ENCODE data around the gene IGFBP2.

The IGFBP2 gene

DNA sequence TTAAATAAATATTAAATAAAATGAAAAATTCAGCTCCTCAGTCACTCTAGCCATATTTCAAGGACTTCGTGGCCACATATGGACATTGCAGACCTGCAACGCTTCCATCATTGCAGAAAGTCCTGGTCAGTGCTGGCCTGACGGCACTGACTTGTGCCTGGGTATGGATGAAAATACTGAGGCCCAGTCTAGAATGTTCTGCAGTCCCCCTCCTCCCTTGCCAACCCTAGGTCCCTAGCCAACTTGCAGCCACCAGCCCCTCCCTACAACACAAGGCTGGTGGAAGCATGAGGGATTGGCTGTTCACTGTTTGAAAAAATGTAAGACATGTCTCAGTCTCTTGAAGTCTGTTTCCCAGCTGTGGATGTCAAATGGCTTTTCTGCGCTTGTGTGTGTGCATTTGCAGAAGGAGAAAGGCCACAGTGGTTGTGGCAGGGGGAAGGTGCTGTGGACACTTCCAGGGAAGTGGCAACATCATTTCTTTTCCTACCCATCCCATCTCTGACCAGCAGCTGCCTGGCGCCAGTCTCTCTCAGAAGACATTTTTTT is 52.2 kb downstream of the IGFBP2 start:
- peaks cover 11% of the 10 kb centered on the region for H3K4me1 ChIP-seq (ENCODE audit: insufficient read depth, poor library complexity, severe bottlenecking)
- TF ChIP-seq, protein P1, sequence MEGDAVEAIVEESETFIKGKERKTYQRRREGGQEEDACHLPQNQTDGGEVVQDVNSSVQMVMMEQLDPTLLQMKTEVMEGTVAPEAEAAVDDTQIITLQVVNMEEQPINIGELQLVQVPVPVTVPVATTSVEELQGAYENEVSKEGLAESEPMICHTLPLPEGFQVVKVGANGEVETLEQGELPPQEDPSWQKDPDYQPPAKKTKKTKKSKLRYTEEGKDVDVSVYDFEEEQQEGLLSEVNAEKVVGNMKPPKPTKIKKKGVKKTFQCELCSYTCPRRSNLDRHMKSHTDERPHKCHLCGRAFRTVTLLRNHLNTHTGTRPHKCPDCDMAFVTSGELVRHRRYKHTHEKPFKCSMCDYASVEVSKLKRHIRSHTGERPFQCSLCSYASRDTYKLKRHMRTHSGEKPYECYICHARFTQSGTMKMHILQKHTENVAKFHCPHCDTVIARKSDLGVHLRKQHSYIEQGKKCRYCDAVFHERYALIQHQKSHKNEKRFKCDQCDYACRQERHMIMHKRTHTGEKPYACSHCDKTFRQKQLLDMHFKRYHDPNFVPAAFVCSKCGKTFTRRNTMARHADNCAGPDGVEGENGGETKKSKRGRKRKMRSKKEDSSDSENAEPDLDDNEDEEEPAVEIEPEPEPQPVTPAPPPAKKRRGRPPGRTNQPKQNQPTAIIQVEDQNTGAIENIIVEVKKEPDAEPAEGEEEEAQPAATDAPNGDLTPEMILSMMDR (IDR thresholded peaks at IDR 0.05; ENCODE audit: poor library complexity, severe bottlenecking) = no peak
- no peaks in the 10 kb centered on the region for H3K9me3 ChIP-seq (ENCODE audit: severe bottlenecking)
- H3K36me3 ChIP-seq (ENCODE audit: low read depth) = no peaks in the 10 kb centered on the region
- no peak overlapping the region for H3K4me3 ChIP-seq (ENCODE audit: severe bottlenecking)
- H3K27me3 ChIP-seq (ENCODE audit: insufficient read depth, poor library complexity, severe bottlenecking) = no peaks in the 10 kb centered on the region
- no peak overlapping the region for H3K27ac ChIP-seq (ENCODE audit: poor library complexity, severe bottlenecking)
- no peak for ATAC-seq (ENCODE audit: low read depth)
- DNase-seq (ENCODE audit: low spot score) = no peak

DNA sequence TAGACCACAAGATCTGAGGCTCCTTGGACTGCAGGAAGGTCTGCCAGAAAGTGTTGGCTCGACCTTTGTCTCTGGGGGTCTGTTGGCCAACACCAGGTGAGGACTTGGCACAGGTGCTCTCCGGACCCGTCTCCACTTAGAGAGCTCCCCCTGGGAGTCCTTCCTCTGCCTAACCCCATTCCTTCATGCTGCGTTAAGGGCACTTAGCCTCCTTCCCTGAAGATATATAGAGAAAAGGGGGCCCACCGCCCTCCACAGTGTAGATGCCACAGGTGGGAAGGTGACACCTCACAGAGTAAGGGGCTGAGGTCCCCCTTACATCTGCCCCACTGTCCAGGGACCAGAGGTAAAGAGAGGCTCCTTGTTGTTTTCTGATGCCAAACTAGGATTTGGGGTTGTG is 53.9 kb downstream of the IGFBP2 start:
- Histone ChIP-seq H3K9me3 (ENCODE audit: severe bottlenecking) (no peaks in the 10 kb centered on the region), H3K27me3 (ENCODE audit: insufficient read depth, poor library complexity, severe bottlenecking) (no peaks in the 10 kb centered on the region), H3K27ac (ENCODE audit: poor library complexity, severe bottlenecking) (no peak overlapping the region), H3K36me3 (ENCODE audit: low read depth) (no peaks in the 10 kb centered on the region), H3K4me3 (ENCODE audit: severe bottlenecking) (no peak overlapping the region), H3K4me1 (ENCODE audit: insufficient read depth, poor library complexity, severe bottlenecking) (peaks cover 12% of the 10 kb centered on the region)
- no peak for DNase-seq (ENCODE audit: low spot score)
- TF ChIP-seq, protein P1 (IDR thresholded peaks at IDR 0.05; ENCODE audit: poor library complexity, severe bottlenecking) = no peak
- ATAC-seq (ENCODE audit: low read depth) = no peak

DNA sequence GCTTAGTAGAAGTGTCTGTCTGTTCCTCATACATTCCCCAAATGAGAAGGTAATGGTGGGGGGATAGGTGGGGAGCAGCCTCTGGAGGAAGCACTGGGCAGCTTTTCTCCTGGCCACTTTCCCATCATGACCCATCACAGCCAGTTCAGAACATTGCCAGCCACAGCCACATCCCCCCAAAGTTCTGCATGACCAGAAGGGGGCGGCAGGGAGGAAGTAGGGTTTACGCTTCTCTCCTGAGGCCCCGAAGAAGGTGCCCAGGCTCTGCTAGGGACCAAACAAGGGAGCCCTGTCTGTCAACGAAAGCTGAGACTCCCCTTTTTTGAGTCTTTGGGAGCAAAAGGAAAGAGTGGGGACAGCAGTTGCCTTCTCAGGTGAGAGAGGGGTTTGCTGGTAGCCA is 54.4 kb downstream of the IGFBP2 start:
- H3K4me3 ChIP-seq (ENCODE audit: severe bottlenecking) = no peak overlapping the region

DNA sequence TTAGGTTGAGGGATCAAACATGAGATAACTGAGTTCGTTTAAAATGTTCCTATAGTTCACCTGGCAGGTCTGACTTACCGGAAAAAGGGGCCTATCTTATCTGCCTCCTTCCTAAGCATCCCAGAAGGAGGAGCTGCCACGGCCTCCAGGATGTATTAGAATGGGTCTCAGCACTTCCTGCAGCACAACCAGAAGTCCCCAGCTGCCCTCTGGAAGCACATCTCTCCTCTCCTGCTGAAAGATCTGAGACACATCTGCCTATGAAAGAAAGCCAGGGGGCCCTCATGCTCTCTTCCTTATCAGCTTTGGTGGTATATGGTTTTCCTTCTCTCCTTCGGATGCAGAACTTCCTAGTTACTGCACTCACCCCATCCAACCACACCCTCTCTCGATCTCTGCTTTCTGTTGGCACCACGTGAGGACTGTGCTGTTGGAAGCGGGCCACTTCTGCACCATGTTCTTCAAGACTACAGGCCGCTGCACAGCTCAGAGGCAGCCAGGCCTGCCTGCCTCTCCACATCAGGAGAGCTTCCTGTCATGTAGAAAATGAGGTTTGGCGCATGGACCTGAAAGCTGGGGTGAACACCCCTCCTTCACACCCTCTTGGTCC is 55.6 kb downstream of the IGFBP2 start:
- H3K4me1 ChIP-seq (ENCODE audit: insufficient read depth, poor library complexity, severe bottlenecking) = peaks cover 14% of the 10 kb centered on the region
- no peak overlapping the region for H3K27ac ChIP-seq (ENCODE audit: poor library complexity, severe bottlenecking)
- DNase-seq (ENCODE audit: low spot score) = no peak
- H3K9me3 ChIP-seq (ENCODE audit: severe bottlenecking) = no peaks in the 10 kb centered on the region
- ATAC-seq (ENCODE audit: low read depth) = no peak
- H3K36me3 ChIP-seq (ENCODE audit: low read depth) = no peaks in the 10 kb centered on the region
- TF ChIP-seq, protein P1 (IDR thresholded peaks at IDR 0.05; ENCODE audit: poor library complexity, severe bottlenecking) = no peak
- H3K27me3 ChIP-seq (ENCODE audit: insufficient read depth, poor library complexity, severe bottlenecking) = peaks cover 2% of the 10 kb centered on the region
- H3K4me3 ChIP-seq (ENCODE audit: severe bottlenecking) = no peak overlapping the region

More for the DNA sequence above, 54.4 kb downstream of the IGFBP2 start:
- Histone ChIP-seq H3K4me1 (ENCODE audit: insufficient read depth, poor library complexity, severe bottlenecking) (peaks cover 11% of the 10 kb centered on the region), H3K36me3 (ENCODE audit: low read depth) (no peaks in the 10 kb centered on the region), H3K27me3 (ENCODE audit: insufficient read depth, poor library complexity, severe bottlenecking) (no peaks in the 10 kb centered on the region), H3K27ac (ENCODE audit: poor library complexity, severe bottlenecking) (no peak overlapping the region), H3K9me3 (ENCODE audit: severe bottlenecking) (no peaks in the 10 kb centered on the region)
- no peak for DNase-seq (ENCODE audit: low spot score)
- TF ChIP-seq, protein P1 (IDR thresholded peaks at IDR 0.05; ENCODE audit: poor library complexity, severe bottlenecking) = peak; percentile 9
- no peak for ATAC-seq (ENCODE audit: low read depth)

DNA sequence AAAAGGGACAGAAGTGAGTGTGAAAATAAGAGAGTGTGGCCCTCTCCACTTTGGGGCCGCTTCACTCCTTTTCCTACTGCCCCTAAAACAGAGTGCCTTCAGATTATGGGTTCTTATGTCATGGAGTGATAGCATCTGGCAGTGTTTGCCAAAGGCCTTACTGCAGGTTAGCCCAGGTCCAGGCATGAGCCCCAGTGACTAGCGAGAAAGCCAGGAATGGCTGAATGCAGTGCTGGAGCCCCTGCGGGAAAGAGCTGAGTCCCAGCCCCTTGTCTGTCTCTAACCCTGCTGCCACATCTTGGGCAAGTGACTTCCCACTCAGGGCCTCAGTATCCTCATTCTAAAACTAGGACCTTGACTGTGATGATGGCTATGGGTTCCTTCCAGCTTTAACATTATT is 56.2 kb downstream of the IGFBP2 start:
- no peaks in the 10 kb centered on the region for H3K36me3 ChIP-seq (ENCODE audit: low read depth)
- peaks cover 8% of the 10 kb centered on the region for H3K27me3 ChIP-seq (ENCODE audit: insufficient read depth, poor library complexity, severe bottlenecking)
- H3K4me3 ChIP-seq (ENCODE audit: severe bottlenecking) = no peak overlapping the region
- no peaks in the 10 kb centered on the region for H3K9me3 ChIP-seq (ENCODE audit: severe bottlenecking)
- H3K27ac ChIP-seq (ENCODE audit: poor library complexity, severe bottlenecking) = no peak overlapping the region
- no peak for ATAC-seq (ENCODE audit: low read depth)
- DNase-seq (ENCODE audit: low spot score) = no peak
- H3K4me1 ChIP-seq (ENCODE audit: insufficient read depth, poor library complexity, severe bottlenecking) = peaks cover 14% of the 10 kb centered on the region
- TF ChIP-seq, protein P1 (IDR thresholded peaks at IDR 0.05; ENCODE audit: poor library complexity, severe bottlenecking) = no peak
